SW480 (cell line): ENCODE measurements around the gene ANKRD22.
A peak's percentile ranks its signal among the peaks of the same experiment; 100 is the strongest.

ENCODE experiments used
- DNase-seq: peaks from one replicate; pipeline ENCODE4 v3.0.0-alpha.2; 2016; ENCODE audit warnings: low spot score

The ANKRD22 gene

DNA sequence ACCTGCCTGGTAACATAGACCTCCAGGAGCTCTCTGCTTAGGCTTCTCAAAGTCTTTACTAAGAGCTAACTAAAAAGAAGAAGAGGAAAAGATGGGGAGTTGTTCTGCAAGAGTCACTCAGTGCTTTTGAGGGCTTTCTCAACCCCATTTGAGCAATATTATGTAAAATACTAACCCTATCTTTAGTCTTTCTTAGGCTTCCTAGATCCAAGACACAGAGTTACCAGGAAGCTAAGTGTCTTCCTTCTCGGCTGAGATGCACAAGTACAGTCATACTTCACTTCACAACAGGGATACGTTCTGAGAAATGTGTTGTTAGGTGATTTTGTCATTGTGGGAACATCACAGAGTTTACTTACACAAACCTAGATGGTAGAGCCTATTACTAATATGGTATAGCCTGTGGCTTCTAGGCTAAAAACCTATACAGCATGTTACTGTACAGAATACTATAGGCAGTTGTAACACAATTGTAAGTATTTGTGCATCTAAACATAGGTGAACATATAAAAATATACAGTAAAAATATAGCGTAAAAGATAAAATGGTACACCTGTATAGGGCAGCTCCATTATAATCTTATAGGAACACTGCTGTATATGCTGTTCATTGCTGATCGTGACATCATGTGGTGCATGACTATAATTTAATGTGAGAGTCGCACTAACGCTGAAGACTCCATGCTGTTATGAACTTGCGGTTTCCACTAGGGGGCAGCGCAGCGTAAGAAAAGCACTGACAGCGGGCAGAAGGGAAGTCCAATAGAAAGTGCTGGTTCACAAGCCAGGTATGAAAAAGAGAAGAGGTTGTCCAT is 16.3 kb downstream of the ANKRD22 start:
- DNase-seq, result peak; percentile 84

DNA sequence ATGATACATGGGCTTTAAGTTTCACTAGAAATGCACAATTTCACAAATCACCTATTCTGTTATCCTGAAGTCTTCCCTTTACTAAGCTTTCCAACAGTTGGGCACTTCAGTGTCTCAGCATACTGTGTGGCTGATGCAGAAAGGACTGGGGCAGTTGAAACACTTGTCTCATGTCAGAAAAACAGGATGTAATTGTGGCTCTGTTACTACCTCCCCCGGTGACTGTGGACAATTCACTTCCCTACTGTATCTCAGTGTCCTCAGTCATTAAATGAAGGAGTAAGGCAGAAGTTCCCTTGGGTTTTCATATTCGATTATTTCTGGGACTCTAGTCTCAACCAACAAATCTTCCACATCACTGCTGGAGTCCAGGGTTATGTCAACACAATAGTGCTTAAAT is 17.9 kb downstream of the ANKRD22 start:
- DNase-seq, result no peak

DNA sequence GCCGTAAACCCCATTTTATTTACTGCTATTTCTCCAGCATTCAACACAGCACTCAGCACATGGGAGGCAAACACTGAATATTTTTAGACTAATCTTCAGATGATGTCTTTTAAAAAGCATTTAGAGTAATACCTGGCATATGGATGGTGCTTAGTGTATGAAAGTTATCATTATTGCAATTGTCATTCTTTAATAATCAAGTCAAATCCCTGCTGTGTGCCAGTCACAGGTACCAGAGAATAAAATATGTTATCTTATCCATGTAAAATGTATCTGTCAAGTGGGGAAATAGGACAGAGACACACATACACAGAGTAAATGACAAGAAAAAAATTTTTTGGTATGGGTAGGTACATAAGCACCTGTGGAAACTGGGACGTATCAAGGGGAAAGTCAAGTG is 18.5 kb downstream of the ANKRD22 start:
- DNase-seq, result no peak

GRCh38 chr10:88832376-88832775 is 19.3 kb downstream of the ANKRD22 start:
- no peak for DNase-seq

DNA sequence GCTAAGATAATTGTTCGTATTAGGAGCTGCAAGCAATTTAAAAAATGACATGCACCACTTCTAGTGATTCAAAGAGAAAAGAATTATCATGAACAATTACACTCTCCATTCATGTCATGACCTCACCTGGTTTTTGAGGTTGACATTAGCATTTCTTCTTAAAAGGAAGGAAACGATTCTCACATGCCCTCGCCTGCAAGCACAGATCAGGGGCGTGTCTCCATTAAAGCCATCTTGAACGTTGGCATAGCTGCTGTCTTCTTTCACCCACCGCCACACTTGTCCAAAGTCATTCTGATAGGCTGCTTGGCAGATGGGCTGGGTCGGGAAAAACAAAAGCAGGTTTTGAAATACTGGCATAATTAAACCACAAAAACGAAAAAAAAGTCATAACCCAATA is 19.9 kb downstream of the ANKRD22 start:
- DNase-seq, result peak; percentile 2

DNA sequence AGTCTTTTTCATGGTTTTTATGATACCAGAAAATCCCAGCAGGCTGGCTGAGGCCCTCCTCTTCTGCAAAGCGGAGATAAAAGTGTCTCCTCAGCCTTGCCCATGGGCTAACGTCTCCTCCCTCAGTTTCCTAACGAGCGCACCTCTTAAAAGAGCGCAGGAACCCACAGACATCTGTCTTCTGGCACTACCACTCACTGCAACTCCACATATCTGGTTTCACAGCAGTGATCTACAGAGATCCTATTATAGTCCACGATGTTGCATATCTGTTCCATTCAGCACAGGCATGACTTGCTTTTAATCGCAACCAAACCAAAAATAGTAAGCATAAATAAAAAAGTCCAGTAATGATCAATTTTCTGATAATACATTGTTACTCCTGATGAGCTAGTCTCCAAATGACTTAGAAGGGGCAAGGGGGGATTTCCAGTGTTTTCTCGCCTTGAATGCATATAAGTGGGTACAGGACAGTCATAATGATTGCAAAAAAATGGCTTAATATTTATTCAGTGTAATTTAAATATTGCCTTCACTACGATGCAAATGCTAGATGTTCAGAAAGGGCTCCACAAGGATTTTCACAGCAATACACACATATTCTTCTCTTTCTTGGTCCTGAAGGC is 20.9 kb downstream of the ANKRD22 start:
- no peak for DNase-seq

DNA sequence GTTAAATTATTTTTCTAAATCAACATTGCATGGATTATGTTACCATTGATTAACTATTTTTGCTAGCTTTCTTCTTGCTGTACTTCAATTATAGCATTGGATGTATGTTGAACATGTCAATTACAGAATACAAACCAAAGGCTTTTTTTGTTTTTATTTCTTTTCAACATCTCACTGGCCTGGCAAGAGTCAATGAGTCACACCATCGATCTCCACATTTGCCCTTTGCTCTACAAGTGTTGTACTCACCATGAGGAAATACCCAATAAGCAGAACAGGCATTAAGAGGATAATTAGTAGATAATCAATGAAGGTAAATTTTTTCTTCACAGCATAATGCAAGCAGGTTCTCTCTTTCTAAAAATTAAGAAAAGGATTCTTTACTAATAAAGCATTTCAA is 23.3 kb downstream of the ANKRD22 start:
- no peak for DNase-seq

- DNase-seq, result no peak
These were observed 24.0 kb downstream of the ANKRD22 start for GRCh38 chr10:88827671-88828070.

DNA sequence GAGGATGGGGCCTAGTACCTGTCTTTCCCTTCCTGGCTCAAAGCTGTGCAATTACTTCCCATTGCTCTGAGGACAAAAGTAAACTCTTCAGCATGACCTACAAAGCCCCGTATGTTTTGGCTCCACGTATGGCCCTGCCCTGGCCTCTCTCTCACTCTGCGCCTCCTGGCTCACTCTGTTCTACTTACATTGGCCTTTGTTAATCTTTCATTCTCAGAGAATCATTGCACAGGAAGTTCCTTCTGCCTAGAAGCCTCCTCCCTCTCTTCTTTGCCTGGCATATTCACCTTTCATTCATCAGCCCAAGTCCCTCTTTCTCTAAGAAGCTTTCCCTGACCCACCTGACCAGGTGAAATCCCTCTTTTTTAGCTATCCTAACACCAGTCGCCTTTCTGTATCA is 25.3 kb downstream of the ANKRD22 start:
- no peak for DNase-seq

- DNase-seq, result no peak
These were observed 30.8 kb downstream of the ANKRD22 start for GRCh38 chr10:88820748-88821401.

DNA sequence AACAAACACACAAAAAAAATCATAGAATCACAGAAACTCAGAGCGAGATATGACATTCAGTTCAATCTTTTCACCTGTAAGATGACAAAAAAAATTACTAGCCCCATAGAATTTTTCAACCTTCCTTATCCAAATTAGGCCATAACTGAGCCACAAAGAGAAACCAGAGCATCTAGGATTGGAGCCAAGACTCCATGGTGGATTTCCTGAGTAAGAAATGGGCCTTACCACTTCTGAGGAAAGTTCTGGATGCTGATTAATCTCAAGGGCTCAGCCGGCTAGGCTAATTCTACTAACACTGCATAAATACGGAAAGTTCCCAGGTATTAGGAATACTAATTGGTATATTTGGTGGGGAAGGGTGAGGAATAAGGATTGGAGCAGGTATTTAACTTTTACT is 32.4 kb downstream of the ANKRD22 start:
- DNase-seq, result no peak

- no peak for DNase-seq
These were observed 38.4 kb downstream of the ANKRD22 start for GRCh38 chr10:88813200-88813599.

- peak; percentile 72 for DNase-seq
These were observed 41.3 kb downstream of the ANKRD22 start for GRCh38 chr10:88810196-88810961.

- no peak for DNase-seq
These were observed 42.0 kb downstream of the ANKRD22 start for GRCh38 chr10:88809621-88810020.

DNA sequence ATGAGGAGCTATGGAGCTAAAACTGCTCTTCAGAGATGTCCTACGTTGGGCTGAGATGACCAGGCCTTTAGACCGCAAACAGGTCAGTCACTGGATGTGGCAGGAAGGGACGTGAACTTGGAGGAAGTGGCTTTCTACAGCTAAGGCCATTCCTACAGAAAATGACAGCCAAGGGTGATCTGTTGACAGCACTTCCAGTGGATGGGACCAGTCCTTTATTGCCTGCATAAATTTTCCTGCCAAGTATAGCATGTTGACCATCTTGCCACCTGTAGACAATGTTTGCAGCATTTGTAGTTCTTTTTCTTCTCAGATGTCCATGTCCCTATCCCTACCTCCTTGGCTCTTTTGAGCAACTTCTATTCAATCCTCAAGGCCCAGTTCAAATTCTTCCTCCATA is 45.7 kb downstream of the ANKRD22 start:
- no peak for DNase-seq

DNA sequence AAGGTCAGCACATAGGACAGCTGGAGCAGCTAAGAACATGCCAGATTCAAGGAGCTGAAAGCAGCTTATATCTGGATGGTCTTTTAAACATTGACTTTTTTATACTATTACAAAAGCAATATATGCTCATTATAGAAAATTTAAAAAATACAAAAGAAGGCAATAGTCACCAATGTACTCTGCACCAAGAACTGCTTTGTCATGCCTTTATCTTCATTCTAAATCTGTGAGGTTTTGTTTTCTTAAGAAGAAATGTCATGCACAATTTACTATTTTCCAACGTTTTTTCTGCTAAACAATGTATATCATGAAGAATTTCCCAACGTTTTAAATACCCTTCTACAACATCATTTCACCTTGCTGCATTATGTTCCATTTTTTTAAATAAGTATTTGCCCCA is 46.3 kb downstream of the ANKRD22 start:
- DNase-seq, result no peak

- DNase-seq, result no peak
These were observed 47.4 kb downstream of the ANKRD22 start for GRCh38 chr10:88804083-88804812.

GRCh38 chr10:88803641-88804040 is 48.0 kb downstream of the ANKRD22 start:
- DNase-seq, result no peak

GRCh38 chr10:88802523-88803285 is 48.9 kb downstream of the ANKRD22 start, which contains the start of gene LIPM:
Gene LIPM, plus strand, starts transcription at chr10:88802730. Its CDS starts 167 bp downstream, at chr10:88802897.
- no peak for DNase-seq

GRCh38 chr10:88800152-88801125 is 51.2 kb downstream of the ANKRD22 start:
- no peak for DNase-seq
